Stomach (tissue), 9 donors: ENCODE measurements around the gene TBATA. TPM values are rescaled to one million over a fixed set of nuclear protein-coding genes. Genes with fewer than 3 reads are reported as not detected.
A peak's percentile ranks its signal among the peaks of the same experiment; 100 is the strongest.

Experiments used
- DNase-seq, 2 donors: peaks; one replicate each; pipeline versions ENCODE4 v3.0.0 to v3.0.0-alpha.2; 2013 to 2019
- H3K27ac ChIP-seq, 5 donors: fragments of 200-600 bp in 4 of 5; sonication (generic) in 4 of 5; one replicate each; pipeline ENCODE4 v1.5.1; 2013 to 2019; ENCODE audit warnings: mild to moderate bottlenecking in 1 of 5, moderate library complexity in 1 of 5
- H3K27me3 ChIP-seq, 3 donors: fragments of 200-600 bp; sonication (generic); one replicate each; pipeline ENCODE4 v1.5.1; 2017 to 2019; ENCODE audit warnings: mixed run types in 1 of 3
- H3K36me3 ChIP-seq, 4 donors: fragments of 200-600 bp; sonication (generic); 1 replicate in 3 of 4; 2 replicates in 1 of 4; pipeline ENCODE4 v1.5.1; 2016 to 2019
- H3K4me1 ChIP-seq, 4 donors: fragments of 200-600 bp; sonication (generic); one replicate each; pipeline ENCODE4 v1.5.1; 2016 to 2019
- H3K4me3 ChIP-seq, 4 donors: fragments of 200-600 bp; sonication (generic) in 3 of 4; one replicate each; pipeline ENCODE4 v1.5.1; 2016 to 2019; ENCODE audit warnings: mild to moderate bottlenecking in 1 of 4
- H3K9me3 ChIP-seq, 4 donors: fragments of 200-600 bp; sonication (generic); one replicate each; pipeline ENCODE4 v1.5.1; 2016 to 2019
- CTCF ChIP-seq, 7 experiments: fragments of 450-650 bp in 4 of 7; fragments of 200-600 bp in 3 of 7; sonication (generic) in 3 of 7; IDR thresholded peaks; one replicate each; pipeline ENCODE4 v1.5.1; 2016 to 2019; ENCODE audit warnings: antibody characterized with exemption in 7 of 7, control low read depth in 2 of 7, mild to moderate bottlenecking in 1 of 7
- EP300 ChIP-seq: sonication (generic); formaldehyde crosslinking; IDR thresholded peaks from one replicate; pipeline ENCODE4 v1.6.1; 2017; ENCODE audit warnings: antibody characterized with exemption
- POLR2A ChIP-seq, 4 donors: fragments of 450-650 bp; IDR thresholded peaks; one replicate each; pipeline ENCODE4 v1.6.1; 2016; ENCODE audit warnings: antibody characterized with exemption in 4 of 4, control low read depth in 2 of 4, mild to moderate bottlenecking in 1 of 4, moderate library complexity in 1 of 4
- POLR2AphosphoS5 ChIP-seq, 3 donors: sonication (generic); formaldehyde crosslinking; IDR thresholded peaks; one replicate each; pipeline ENCODE4 v1.6.1; 2016; ENCODE audit warnings: antibody characterized with exemption in 3 of 3
- WGBS, 5 donors: extraction: QIAGEN DNeasy Blood & Tissue Kit in 3 of 5; methylation state at CpG; one replicate each; pipeline versions ENCODE4 v1.1.5 to v1.1.7; 2013 to 2018; 5-methylcytosine and 5-hydroxymethylcytosine counted together
- intact Hi-C: fragments of 100-400 bp; cut with DNase I; formaldehyde crosslinking; loops from one replicate; pipeline ENCODE4 v1.15.1; 2023; ENCODE audit warnings: low total_unique reads
- polyA plus RNA-seq, 3 donors: library from polyadenylated mRNA; stranded (reverse); fragments of 200-250 nt; gene quantifications; one replicate each; pipeline ENCODE4 v1.2.3, GENCODE V29; 2013
- total RNA-seq, 5 donors: library from RNA; depleted of rRNA; stranded (reverse); fragments of >200 nt; gene quantifications; one replicate each; pipeline versions ENCODE4 v1.1.0 to v1.2.3, GENCODE V29; 2014 to 2016
- donor health status: healthy with polysubstance abuse.
- donor health status: Bipolar disorder and iron deficiency.
- donor health status: healthy.

The TBATA gene
- total and polyA plus RNA-seq, 8 donors = not detected

DNA sequence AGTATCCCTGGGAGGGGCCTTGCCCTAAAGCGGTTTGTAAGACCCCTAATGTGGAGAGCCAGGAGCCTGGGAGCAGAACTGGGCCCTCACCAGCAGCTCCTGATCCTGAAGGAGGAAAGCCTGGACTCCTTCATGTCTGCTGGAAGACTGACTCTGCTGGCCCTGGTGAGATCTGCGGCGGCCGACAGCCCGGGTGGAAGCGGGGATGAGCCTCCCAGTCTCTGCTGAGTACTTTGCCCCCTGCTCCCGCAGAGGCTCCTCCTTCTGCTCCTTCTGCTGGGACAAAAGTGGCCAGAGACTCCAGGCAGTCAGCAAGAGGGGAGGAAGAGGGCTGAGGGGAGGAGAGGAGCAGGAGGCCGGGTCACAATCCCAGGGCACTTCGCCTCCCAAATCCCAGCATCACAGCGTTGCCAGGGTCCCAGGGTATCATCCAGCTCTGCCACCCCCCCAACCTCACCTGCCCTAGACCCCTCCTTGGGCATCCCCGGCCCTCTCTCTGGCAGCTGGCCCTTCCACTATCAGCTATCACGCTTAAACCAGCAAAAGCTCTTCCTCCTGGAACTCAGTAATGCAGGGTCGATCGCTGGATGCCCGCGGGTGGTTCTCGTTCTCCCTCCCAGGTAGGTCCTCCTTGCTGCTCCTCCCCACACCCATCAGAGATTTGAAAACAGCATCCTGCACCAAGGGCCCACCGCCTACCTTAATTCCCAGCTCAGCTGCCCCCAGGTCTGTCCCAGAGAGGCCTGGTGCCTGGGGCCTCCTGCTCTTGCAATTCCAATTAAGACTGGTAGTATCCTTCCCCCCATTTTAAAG is 7.9 kb downstream of the TBATA start:
- 85 to 91% (median 88%) methylated on average over 14 to 18 of the region's 18 CpGs for WGBS, 5 donors
- peak in 1 of 2 donors; percentile 20 for DNase-seq
- H3K4me1 ChIP-seq = peaks cover 0 to 6% (median 0%) of the 10 kb centered on the region in 4 donors
- TF ChIP-seq EP300 = no peak
- no peak for TF ChIP-seq CTCF (IDR thresholded peaks at IDR 0.05)
- TF ChIP-seq POLR2A (IDR thresholded peaks at IDR 0.05) = no peak
- TF ChIP-seq POLR2AphosphoS5 (IDR thresholded peaks at IDR 0.05) = no peak
- no peaks in the 10 kb centered on the region for H3K27me3 ChIP-seq
- intact Hi-C loops = no loop called here
- H3K9me3 ChIP-seq = no peaks in the 10 kb centered on the region
- H3K27ac ChIP-seq = no peak overlapping the region
- H3K4me3 ChIP-seq = no peak overlapping the region
- H3K36me3 ChIP-seq = no peaks in the 10 kb centered on the region

GRCh38 chr10:70776455-70777005 is 8.6 kb downstream of the TBATA start:
- Histone ChIP-seq H3K36me3 (no peaks in the 10 kb centered on the region), H3K4me1 (peaks cover 0 to 6% (median 0%) of the 10 kb centered on the region in 4 donors), H3K27ac (no peak overlapping the region), H3K9me3 (no peaks in the 10 kb centered on the region), H3K27me3 (no peaks in the 10 kb centered on the region), H3K4me3 (no peak overlapping the region)
- DNase-seq = peak in 1 of 2 donors; percentile 16
- 81 to 96% (median 90%) methylated on average over 8 to 11 of the region's 11 CpGs for WGBS, 5 donors
- no peak for TF ChIP-seq POLR2AphosphoS5 (IDR thresholded peaks at IDR 0.05)
- TF ChIP-seq POLR2A (IDR thresholded peaks at IDR 0.05) = no peak
- TF ChIP-seq EP300 = no peak
- TF ChIP-seq CTCF (IDR thresholded peaks at IDR 0.05) = no peak
- intact Hi-C loops = no loop called here

- no peak for TF ChIP-seq POLR2AphosphoS5 (IDR thresholded peaks at IDR 0.05)
- no peak for TF ChIP-seq POLR2A (IDR thresholded peaks at IDR 0.05)
- TF ChIP-seq CTCF (IDR thresholded peaks at IDR 0.05) = no peak
- TF ChIP-seq EP300 = no peak
- H3K4me3 ChIP-seq = no peak overlapping the region
- DNase-seq = peak; percentile 17 to 35
- H3K27ac ChIP-seq = no peak overlapping the region
- no peaks in the 10 kb centered on the region for H3K27me3 ChIP-seq
- peaks cover 0 to 6% (median 0%) of the 10 kb centered on the region in 4 donors for H3K4me1 ChIP-seq
- no peaks in the 10 kb centered on the region for H3K36me3 ChIP-seq
- 75 to 87% (median 81%) methylated on average over 9 to 13 of the region's 13 CpGs for WGBS, 5 donors
- intact Hi-C loops = no loop called here
- no peaks in the 10 kb centered on the region for H3K9me3 ChIP-seq
These were observed 9.3 kb downstream of the TBATA start for GRCh38 chr10:70775679-70776454.
